ENCODE measurements around the gene EIF4B.

Gene EIF4B

DNA sequence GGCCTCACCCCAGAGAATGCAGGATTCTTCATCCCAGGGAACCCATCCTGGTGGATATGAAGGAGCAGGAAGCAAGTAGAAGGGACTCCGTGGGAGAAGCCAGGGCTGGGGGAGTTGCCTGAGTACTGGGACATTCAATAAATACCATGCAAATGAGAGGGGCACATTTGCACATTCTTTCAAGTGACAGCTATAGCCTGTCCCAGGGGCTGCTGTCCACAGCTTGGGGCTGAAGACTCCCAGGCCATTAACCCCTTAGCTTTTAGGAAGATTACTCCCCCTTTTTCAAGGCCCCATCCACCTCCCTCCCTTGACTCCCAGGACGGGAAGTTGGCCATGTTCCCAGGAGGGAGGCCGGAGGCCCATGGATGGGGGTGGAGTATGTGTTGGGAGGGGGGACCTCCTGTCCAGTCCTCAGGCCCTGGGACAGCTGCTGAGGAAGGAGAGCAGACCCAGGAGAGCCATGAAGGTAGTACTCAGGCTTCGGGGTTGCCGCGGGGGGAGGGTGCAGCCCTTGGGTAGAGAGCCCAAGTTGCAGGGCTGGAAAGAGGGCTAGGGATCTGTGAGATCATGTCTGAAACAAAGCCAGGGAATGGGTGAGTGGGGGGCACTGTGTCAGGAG is 42.6 kb downstream of the EIF4B start:
- TF ChIP-seq, protein P1, sequence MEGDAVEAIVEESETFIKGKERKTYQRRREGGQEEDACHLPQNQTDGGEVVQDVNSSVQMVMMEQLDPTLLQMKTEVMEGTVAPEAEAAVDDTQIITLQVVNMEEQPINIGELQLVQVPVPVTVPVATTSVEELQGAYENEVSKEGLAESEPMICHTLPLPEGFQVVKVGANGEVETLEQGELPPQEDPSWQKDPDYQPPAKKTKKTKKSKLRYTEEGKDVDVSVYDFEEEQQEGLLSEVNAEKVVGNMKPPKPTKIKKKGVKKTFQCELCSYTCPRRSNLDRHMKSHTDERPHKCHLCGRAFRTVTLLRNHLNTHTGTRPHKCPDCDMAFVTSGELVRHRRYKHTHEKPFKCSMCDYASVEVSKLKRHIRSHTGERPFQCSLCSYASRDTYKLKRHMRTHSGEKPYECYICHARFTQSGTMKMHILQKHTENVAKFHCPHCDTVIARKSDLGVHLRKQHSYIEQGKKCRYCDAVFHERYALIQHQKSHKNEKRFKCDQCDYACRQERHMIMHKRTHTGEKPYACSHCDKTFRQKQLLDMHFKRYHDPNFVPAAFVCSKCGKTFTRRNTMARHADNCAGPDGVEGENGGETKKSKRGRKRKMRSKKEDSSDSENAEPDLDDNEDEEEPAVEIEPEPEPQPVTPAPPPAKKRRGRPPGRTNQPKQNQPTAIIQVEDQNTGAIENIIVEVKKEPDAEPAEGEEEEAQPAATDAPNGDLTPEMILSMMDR (IDR thresholded peaks at IDR 0.05; ENCODE audit: control insufficient read depth, insufficient read depth, low read depth, low read length, missing control alignments) = no peak
- H3K4me3 ChIP-seq (ENCODE audit: control insufficient read depth, low read depth, low read length) = peak overlapping the region; percentile 77

DNA sequence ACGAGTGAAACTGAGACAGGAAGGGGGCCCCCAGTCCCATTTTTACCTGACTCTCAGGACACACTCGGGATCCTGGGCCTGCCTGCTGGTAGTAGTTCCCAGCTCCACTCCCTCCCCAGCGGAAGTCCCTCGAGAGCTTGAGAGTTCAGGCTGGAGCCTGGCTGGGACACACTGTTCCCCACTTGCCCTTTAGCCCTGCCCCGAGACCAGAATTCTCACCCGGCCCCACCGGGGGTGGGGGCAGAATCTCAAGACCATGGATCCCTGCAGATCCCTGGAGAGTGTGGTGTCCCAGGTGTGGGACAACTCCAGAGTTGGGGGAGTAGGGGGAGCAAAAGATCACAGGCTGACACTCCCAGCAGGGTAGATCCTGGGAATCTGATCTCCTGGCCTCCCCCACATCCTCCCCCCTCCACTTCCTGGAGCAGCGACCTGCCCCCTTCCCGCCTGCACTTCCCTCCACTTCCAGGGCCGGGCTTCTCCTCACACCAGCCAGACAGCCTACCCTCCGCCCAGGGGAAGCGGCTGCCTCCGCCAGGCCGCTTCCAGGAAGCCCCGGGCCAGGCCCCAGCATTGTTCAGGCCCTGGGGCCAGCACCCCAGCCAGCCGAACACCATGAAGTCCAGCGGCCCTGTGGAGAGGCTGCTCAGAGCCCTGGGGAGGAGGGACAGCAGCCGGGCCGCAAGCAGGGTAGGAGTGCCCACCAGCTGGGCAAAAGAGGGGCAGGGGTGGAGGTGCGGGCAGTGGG is 43.5 kb downstream of the EIF4B start, which contains the start of gene TNS2:
Gene TNS2 (plus strand): TSS at position 495 of the 748 bp plus-strand sequence. CDS start 121 bp downstream, at position 616.
- peak within 1 kb of the TSS; percentile 77 for H3K4me3 ChIP-seq (ENCODE audit: control insufficient read depth, low read depth, low read length)
- no peak for DNase-seq (ENCODE audit: low read depth)
- TF ChIP-seq, protein P1 (IDR thresholded peaks at IDR 0.05; ENCODE audit: control insufficient read depth, insufficient read depth, low read depth, low read length, missing control alignments) = no peak

More for the DNA sequence above, 42.6 kb downstream of the EIF4B start:
- no peak for DNase-seq (ENCODE audit: low read depth)

DNA sequence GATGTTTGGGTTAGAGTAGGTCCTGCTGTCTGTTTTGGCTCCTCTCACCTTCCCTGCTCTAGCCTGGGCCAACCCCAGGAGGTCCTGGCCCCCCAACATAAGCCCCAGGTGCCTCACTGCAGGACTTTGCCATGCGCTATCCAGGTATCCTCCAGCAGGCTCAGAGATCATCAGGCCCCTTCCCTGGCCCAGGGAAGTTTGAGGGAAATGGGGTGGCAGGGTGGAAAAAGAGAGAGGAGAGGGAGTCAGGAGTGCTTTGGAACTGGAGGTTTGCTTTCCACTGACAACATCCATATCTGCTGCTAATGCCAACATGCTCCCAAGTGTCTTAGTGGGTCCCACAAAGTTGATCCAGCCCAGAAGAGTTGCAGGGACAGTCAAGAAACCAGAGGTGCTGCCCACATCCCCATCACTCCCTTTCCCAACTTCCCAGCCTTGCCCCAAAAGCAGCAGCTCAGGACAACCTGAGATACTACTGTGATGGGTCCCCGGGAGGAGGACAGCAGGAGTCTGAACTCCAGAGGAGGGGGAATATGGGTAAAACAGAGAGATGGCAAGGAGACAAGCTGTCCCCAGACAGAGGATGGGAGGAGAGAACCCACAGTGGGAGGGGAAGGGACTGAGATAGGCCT is 44.3 kb downstream of the EIF4B start:
- TF ChIP-seq, protein P1 (IDR thresholded peaks at IDR 0.05; ENCODE audit: control insufficient read depth, insufficient read depth, low read depth, low read length, missing control alignments) = no peak
- peak overlapping the region; percentile 77 for H3K4me3 ChIP-seq (ENCODE audit: control insufficient read depth, low read depth, low read length)
- DNase-seq (ENCODE audit: low read depth) = no peak

DNA sequence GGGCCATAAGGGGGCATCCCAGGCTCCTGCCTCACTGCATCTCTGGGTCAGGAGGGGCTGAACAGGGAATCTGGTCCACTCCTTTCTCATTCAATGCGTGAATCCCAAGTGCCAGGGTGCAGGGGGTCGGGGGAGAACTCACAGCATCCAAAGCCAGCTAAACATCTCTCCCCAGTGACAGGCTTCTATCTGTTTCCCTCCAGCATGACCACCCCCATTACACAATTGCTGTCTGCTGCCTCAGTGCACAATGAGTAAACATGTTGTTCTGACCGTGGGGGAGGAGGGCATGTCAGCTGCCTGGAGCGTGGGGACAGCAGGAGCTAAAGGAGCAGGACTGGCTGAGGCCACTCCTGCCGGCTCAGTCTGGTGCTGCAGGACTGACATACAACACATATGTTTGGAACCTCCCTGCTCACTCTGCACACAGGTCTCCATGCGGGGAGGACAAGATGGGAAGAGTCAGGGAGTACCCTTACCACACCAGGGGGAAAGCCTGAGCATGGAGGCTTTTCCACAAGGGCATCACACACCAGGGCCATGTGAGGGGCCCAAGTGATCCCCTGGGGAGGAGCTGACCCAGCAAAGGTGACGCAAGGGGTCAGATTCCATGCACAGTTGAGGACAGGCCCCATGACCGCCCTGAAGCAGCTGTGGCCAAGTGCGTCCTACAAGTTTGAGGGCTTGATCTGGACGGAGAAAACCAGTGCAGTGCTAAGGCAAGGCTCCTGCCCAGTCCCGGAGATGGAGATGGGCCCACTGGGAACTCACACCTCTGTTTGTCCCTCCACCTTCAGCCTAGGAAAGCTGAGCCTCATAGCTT is 45.0 kb downstream of the EIF4B start:
- DNase-seq (ENCODE audit: low read depth) = no peak
- TF ChIP-seq, protein P1 (IDR thresholded peaks at IDR 0.05; ENCODE audit: control insufficient read depth, insufficient read depth, low read depth, low read length, missing control alignments) = no peak
- peak overlapping the region; percentile 77 for H3K4me3 ChIP-seq (ENCODE audit: control insufficient read depth, low read depth, low read length)

DNA sequence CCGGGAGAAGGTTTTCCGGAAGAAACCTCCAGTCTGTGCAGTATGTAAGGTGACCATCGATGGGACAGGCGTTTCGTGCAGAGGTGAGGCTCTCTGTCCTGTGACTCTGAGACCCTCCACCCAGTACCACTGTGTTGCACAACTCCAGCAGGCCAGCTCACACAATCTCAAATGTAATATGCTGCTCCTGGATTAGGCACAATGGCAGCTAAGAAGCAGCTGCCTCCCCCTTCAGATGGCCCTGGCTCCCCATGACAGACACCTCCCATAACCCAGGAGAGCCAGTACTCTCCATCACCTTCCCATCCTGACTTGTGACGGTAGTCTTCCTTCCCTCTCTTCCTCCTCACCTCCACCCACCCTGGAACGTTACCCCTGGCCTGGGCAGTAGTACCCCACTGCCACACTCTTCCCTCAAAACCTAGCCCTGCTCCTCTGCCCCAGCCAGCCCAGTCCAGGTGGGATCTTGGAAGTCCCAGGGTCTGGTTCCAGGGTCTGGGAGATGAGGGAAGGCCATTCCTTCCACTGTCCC is 45.7 kb downstream of the EIF4B start:
- peak overlapping the region; percentile 7 for H3K4me3 ChIP-seq (ENCODE audit: control insufficient read depth, low read depth, low read length)
- no peak for DNase-seq (ENCODE audit: low read depth)
- TF ChIP-seq, protein P1 (IDR thresholded peaks at IDR 0.05; ENCODE audit: control insufficient read depth, insufficient read depth, low read depth, low read length, missing control alignments) = no peak

Measured in AG09309 (cell line).